HS-5 (cell line): ENCODE data around the gene LAMTOR5.
"Not testable (repeated sequence)": the region's sequence is repeated elsewhere in the genome, so short reads cannot be mapped to it uniquely, and the experiment has no call there.

Experiments used
- DNase-seq: peaks from one replicate; pipeline ENCODE4 v3.0.0-alpha.2; 2012; ENCODE audit warnings: low read depth

LAMTOR5 gene

GRCh38 chr1:110426854-110427253, 19.4 kb upstream of the LAMTOR5 start:
- DNase-seq = no peak

- DNase-seq = no peak
These were observed 18.2 kb upstream of the LAMTOR5 start for GRCh38 chr1:110425612-110426152.

DNA sequence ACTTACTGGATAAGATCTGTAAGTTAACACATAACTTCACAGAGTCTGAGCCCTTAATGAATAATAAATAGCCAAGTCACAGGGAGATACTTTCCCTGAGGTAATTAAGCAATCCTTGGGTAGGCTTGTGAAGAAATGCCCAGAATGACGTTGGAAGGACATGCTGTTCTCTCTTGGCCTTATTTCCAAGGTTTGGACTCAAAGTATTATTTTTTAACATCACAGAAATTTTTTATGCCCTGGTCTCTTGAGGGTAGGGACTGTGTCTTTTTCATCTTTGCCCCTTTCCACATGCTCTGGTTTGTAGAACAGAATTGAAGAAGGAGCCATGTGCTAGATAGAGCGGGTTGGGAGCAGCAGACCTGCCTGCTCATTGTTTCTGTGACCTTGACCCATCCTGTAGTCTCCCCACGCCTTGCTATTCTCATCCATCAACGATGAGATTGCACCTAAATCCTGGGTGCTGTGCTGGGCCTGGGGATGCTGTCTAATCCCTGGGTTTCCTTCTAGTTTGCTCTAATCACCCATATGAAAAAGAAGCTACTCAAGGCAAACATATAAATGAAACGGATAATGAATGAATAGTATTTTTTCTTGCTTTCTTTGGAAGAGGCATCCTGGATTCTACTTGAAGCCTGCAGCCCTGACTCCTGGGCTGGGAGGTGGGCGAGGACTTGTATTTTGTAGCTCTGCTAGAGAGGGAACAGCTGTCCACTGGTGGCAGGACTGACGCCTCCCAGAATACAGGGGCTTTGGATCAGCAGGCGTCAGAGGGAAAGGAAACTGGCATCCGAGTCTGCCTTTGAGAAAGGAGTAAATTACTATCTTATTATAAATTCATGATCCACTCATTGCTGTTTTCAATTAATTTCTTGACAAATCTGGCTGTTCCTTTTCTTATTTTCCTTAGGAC, 17.5 kb upstream of the LAMTOR5 start:
- DNase-seq = no peak

DNA sequence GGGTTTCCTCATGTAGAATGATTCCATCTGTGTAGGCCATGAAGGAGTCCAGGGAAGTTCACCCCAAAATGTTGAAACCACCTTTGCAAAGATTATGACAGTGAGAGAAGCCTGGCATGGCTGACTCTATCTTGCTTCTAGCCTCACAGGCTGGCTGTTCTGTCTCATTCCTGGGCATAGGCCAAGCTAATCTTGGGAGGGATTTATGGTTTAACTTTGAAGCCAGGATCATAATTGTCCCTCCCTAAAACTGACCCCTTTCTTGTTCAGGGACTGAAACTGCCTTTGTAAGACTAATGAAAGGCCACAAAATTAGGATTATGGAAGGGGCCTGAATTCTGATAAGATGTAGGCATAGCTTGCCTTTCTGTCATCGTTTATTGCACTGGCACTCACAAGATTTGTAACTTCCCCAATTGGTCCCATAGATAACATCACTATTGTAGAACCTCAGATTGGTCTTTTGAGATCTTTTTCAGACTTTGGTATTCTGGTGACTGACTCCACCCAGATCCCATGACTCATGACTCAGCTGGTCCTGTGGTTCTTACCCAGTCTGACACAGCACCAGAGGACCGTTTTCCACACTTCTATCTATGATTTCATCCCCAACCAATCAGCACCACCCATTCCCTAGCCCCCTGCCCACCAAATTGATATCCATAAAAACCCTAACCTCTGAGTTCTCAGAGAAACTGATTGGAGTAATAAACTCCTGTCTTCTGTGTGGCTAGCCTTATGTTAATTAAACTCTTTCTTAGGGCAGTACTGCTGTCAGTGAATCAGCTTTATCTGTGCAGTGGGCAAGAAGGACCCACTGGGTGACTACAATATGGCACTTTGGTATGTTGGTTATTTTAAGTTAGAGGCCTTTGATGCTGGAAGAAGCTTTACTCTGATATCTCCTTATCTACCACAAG, 13.6 kb upstream of the LAMTOR5 start:
- DNase-seq = no peak

- DNase-seq = no peak
These were observed 12.6 kb upstream of the LAMTOR5 start for GRCh38 chr1:110420023-110420662.

DNA sequence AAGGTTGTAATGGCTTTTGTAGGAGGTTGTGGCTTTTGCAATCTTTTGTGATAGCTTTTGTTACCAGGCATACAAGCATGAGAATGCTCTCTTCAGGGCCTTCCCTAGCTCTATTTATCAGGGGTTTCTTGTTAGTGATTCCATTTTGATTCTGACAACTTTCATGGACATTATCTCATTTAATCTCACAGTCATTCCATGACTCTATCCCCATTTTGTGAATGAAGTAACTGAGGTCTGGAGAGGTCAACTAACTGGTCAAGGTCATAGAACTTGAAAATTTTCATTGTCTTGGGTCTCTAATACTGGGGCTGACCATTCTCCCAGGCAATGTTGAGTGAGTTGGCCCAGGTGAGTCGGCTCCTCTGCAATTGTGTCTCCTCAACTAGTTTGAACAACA, 11.2 kb upstream of the LAMTOR5 start:
- DNase-seq = no peak

GRCh38 chr1:110413045-110413444, 5.6 kb upstream of the LAMTOR5 start:
- not testable (repeated sequence) for DNase-seq

- DNase-seq = no peak
These were observed 5.1 kb upstream of the LAMTOR5 start for GRCh38 chr1:110412576-110412975.

DNA sequence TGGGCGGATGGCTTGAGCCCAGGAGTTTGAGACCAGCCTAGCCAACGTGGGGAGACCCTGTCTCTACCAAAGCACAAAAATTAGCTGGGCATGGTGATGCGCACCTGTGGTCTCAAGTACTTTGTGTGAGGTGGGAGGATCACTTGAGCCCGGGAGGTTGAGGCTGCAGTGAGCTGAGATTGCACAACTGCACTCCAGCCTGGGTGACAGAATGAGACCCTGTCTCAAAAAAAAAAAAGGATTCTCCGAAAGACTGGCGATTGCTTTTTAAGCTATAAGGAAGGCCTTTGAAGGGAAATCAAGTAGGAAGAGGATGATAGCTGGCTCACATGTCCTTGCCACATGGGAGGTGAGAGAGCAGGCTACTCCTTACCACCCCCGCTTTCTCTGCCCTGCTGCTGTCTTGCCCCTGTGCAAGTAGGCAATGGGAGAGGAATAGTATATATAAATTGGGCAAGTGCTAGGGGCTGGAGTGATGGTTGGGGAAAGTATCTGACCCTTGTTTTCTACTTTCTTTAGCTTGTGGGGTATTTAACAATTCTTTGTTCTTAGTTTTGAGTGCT, 3.8 kb upstream of the LAMTOR5 start:
- no peak for DNase-seq

DNA sequence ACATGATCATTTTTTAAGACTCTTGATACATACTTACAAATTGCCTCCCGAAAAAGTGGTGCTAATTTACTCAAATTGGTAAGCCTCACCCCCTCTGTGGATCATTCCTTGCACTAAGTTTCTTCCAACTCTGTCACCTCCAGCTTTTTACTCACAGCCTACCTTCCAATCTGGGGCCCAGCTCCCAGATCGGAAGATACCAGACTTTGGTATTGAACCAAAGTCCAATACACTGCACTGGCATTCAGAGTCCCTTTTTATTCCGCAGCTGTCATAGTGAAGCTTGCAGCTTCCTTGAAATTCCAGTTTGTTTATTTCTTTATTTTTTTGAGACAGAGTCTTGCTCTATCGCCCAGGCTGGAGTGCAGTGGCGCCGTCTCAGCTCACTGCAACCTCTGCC, 1.8 kb upstream of the LAMTOR5 start:
- DNase-seq = no peak

- DNase-seq = no peak
These were observed 994 bp upstream of the LAMTOR5 start for GRCh38 chr1:110408488-110408887.

DNA sequence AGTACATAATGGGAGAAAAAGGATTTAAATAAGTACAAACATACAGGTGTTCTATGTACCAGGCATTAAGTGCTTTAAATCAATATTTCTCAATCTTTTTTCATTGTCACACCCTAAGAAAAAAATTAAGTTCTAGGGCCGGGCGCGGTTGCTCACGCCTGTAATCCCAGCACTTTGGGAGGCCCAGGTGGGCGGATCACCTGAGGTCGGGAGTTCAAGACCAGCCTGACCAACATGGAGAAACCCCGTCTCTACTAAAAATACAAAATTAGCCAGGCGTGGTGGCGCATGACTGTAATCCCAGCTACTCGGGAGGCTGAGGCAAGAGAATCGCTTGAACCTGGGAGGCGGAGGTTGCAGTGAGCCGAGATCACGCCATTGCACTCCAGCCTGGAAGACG, 1.1 kb downstream of the LAMTOR5 start:
- DNase-seq = not testable (repeated sequence)

GRCh38 chr1:110404401-110404800, 3.1 kb downstream of the LAMTOR5 start:
- no peak for DNase-seq

DNA sequence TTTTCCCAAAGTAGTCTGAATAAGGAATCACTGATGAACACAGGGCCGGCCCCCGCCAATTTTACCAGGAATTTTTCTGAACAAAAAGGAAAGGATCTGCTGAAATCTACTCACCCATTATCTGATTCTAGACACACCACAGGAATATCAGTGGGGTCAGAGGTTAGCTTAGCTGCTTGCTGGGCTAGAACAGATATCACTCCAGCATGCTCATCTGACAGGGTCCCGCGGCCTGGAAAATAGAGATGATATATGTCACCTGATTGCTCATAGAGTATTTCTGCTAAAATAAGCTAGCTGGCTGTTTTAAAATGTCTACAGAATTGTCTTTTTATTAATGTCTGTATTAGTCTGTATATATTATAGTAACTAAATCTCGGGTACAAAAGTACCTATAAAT, 3.7 kb downstream of the LAMTOR5 start:
- DNase-seq = no peak

DNA sequence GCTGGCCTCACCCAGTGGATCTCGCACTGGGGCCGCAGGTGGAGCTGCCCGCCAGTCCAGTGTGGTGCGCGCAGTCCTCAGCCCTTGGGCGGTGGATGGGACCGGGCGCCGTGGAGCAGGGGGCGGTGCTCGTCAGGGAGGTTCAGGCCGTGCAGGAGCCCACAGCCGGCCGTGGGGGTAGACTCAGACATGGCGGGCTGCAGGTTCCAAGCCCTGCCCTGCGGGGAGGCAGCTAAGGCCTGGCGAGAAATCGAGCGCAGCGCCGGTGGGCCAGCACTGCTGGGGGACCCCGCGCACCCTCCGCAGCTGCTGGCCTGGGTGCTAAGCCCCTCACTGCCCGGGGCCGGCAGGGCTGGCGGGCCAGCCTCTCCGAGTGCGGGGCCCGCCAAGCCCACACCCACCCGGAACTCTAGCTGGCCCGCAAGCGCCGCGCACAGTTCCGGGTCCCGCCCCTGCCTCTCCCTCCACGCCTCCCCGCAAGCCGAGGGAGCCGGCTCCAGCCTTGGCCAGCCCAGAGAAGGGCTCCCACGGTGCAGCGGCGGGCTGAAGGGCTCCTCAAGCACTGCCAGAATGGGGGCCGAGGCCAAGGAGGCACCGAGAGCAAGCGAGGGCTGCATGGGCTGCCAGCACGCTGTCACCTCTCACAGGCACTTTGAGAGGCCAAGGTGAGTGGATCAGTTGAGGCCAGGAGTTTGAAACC, 11.1 kb downstream of the LAMTOR5 start:
- DNase-seq = not testable (repeated sequence)

DNA sequence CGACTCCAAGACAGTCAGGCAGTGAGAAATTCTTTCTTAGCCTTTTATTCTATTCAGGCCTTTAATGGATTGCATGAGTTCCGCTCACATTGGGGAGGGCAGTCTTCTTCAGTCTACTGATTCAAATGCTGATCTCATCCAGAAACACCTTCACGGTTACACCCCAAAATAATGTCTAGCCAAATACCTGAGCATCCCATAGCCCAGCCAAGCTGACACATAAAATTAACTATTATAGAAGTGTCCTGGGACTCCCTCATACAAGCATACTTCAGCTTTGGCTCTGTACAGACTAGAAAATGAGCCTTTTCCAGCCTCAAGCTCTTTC, 13.0 kb downstream of the LAMTOR5 start:
- DNase-seq = no peak

- peak; percentile 39 for DNase-seq
These were observed 13.6 kb downstream of the LAMTOR5 start for GRCh38 chr1:110393691-110394492.

GRCh38 chr1:110393286-110393685, 14.2 kb downstream of the LAMTOR5 start:
- DNase-seq = no peak

GRCh38 chr1:110390692-110391245, 16.7 kb downstream of the LAMTOR5 start, which contains the start of gene SLC16A4:
SLC16A4 (minus strand) TSS chr1:110391026; CDS start chr1:110389323, 1,703 bp downstream.
- DNase-seq = no peak

- no peak for DNase-seq
These were observed 17.4 kb downstream of the LAMTOR5 start for GRCh38 chr1:110390096-110390495.
